Measurements from ENCODE around the gene CAB39. TPM values are rescaled to one million over a fixed set of nuclear protein-coding genes. Genes with fewer than 3 reads are reported as not detected.

Gene CAB39
- total RNA-seq, 1 donor from 2014 or later = 66.6 TPM

DNA sequence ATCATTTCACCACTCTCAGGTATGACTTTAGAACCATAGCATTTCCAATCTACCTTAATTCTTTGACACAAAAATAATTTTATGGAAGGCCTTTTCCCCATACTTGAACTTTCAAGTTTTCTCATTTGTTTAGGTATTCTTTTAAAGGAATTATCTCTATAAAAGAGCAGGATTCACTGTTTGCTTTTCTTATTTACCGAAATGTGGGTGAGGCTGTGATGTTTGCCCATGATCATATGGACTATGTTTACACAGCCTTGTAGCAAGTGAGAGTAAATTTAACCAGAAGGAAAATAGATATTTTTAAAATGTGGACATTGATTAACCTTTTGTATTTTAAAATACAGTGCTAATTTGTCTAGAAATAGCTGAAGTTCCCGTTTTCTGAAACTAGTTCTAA lies 26.3 kb downstream of the CAB39 start:
- Mint-ChIP-seq H3K4me1 (ENCODE audit: low read depth, unreplicated experiment) (peaks cover 29% of the 10 kb centered on the region), H3K36me3 (ENCODE audit: low read depth, unreplicated experiment) (peaks cover 15% of the 10 kb centered on the region), H3K4me3 (ENCODE audit: unreplicated experiment) (no peak overlapping the region), H3K27me3 (ENCODE audit: low read depth, unreplicated experiment) (no peaks in the 10 kb centered on the region), H3K27ac (ENCODE audit: unreplicated experiment) (no peak overlapping the region), H3K9me3 (ENCODE audit: unreplicated experiment) (no peaks in the 10 kb centered on the region)
- peaks cover 98% of the 10 kb centered on the region for H3K79me2 ChIP-seq (ENCODE audit: insufficient read depth, low read length)
- TF ChIP-seq EZH2 (IDR thresholded peaks at IDR 0.05; ENCODE audit: insufficient read depth, low read length) = no peak
- TF ChIP-seq, protein P1, sequence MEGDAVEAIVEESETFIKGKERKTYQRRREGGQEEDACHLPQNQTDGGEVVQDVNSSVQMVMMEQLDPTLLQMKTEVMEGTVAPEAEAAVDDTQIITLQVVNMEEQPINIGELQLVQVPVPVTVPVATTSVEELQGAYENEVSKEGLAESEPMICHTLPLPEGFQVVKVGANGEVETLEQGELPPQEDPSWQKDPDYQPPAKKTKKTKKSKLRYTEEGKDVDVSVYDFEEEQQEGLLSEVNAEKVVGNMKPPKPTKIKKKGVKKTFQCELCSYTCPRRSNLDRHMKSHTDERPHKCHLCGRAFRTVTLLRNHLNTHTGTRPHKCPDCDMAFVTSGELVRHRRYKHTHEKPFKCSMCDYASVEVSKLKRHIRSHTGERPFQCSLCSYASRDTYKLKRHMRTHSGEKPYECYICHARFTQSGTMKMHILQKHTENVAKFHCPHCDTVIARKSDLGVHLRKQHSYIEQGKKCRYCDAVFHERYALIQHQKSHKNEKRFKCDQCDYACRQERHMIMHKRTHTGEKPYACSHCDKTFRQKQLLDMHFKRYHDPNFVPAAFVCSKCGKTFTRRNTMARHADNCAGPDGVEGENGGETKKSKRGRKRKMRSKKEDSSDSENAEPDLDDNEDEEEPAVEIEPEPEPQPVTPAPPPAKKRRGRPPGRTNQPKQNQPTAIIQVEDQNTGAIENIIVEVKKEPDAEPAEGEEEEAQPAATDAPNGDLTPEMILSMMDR (IDR thresholded peaks at IDR 0.05; ENCODE audit: insufficient read depth, low read depth, low read length) = no peak
- no peak overlapping the region for H3K9ac ChIP-seq (ENCODE audit: low read length)
- H3K36me3 ChIP-seq (ENCODE audit: insufficient read depth, low read length) = peaks cover 8% of the 10 kb centered on the region
- H3K9me3 ChIP-seq (ENCODE audit: insufficient read depth, low read depth, low read length) = no peaks in the 10 kb centered on the region
- H3K4me3 ChIP-seq (ENCODE audit: insufficient read depth, low read depth, low read length) = no peak overlapping the region
- no peak overlapping the region for H3K4me2 ChIP-seq (ENCODE audit: low read length)
- no peak overlapping the region for H3K27ac ChIP-seq (ENCODE audit: low read depth, low read length)
- no peak for DNase-seq (ENCODE audit: low read depth)
- peaks cover 81% of the 10 kb centered on the region for H4K20me1 ChIP-seq (ENCODE audit: insufficient read depth, low read length)
- no peaks in the 10 kb centered on the region for H3K27me3 ChIP-seq (ENCODE audit: insufficient read depth, low read length)
- H3K4me1 ChIP-seq (ENCODE audit: insufficient read depth, low read length) = peaks cover 7% of the 10 kb centered on the region
- no peak overlapping the region for H2AFZ ChIP-seq (ENCODE audit: low read depth, low read length)
- FAIRE-seq = no peak

DNA sequence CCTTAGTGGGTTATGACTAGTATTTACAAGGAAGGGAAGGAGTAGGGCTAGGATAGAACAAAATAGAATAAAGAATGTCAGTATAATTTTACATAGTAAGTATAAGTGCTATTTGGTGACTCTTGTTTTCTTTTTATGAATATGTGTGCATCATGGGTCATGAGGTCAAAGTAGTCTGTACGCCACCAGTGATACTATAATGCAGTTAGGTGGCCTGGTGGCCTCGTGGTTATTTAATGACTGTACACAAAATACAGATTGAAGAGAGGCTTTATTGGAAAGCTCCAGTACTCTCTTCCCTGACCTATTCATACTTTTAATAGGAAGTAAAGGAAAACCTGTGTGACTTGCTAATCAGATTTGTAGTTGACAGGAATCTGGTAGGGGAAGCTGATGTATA lies 27.3 kb downstream of the CAB39 start:
- Histone ChIP-seq H3K9ac (ENCODE audit: low read length) (no peak overlapping the region), H3K27me3 (ENCODE audit: insufficient read depth, low read length) (no peaks in the 10 kb centered on the region), H3K4me2 (ENCODE audit: low read length) (no peak overlapping the region), H3K9me3 (ENCODE audit: insufficient read depth, low read depth, low read length) (no peaks in the 10 kb centered on the region), H3K4me3 (ENCODE audit: insufficient read depth, low read depth, low read length) (no peak overlapping the region), H2AFZ (ENCODE audit: low read depth, low read length) (no peak overlapping the region), H3K36me3 (ENCODE audit: insufficient read depth, low read length) (peaks cover 3% of the 10 kb centered on the region), H3K4me1 (ENCODE audit: insufficient read depth, low read length) (peaks cover 7% of the 10 kb centered on the region), H4K20me1 (ENCODE audit: insufficient read depth, low read length) (peaks cover 80% of the 10 kb centered on the region), H3K79me2 (ENCODE audit: insufficient read depth, low read length) (peaks cover 98% of the 10 kb centered on the region), H3K27ac (ENCODE audit: low read depth, low read length) (no peak overlapping the region)
- no peaks in the 10 kb centered on the region for H3K27me3 Mint-ChIP-seq (ENCODE audit: low read depth, unreplicated experiment)
- DNase-seq (ENCODE audit: low read depth) (no peak), FAIRE-seq (no peak)
- H3K36me3 Mint-ChIP-seq (ENCODE audit: low read depth, unreplicated experiment) = peaks cover 18% of the 10 kb centered on the region
- peaks cover 20% of the 10 kb centered on the region for H3K4me1 Mint-ChIP-seq (ENCODE audit: low read depth, unreplicated experiment)
- no peaks in the 10 kb centered on the region for H3K9me3 Mint-ChIP-seq (ENCODE audit: unreplicated experiment)
- TF ChIP-seq, protein P1 (IDR thresholded peaks at IDR 0.05; ENCODE audit: insufficient read depth, low read depth, low read length) = no peak
- no peak for TF ChIP-seq EZH2 (IDR thresholded peaks at IDR 0.05; ENCODE audit: insufficient read depth, low read length)
- H3K27ac Mint-ChIP-seq (ENCODE audit: unreplicated experiment) = no peak overlapping the region
- H3K4me3 Mint-ChIP-seq (ENCODE audit: unreplicated experiment) = no peak overlapping the region

DNA sequence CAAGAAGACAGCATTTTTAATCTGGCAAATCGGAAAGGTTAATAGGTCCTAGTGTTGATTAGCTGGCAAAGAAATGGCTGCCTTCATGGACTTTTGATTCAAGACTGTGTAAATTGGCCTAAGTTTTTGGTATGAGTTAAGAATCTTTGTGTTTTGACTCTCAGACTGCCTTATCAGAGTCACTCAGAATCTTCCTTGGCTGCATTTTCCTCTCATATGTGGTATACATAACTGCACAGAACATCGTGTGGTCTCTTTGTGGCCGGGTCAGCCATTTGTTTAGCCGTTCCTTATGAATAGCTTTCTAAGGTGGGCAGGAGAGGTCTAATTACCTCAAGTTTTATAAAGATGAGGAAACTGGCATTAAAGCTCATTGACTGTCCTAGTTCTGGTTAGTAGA lies 30.1 kb downstream of the CAB39 start:
- Histone ChIP-seq H2AFZ (ENCODE audit: low read depth, low read length) (no peak overlapping the region), H4K20me1 (ENCODE audit: insufficient read depth, low read length) (peaks cover 76% of the 10 kb centered on the region), H3K4me1 (ENCODE audit: insufficient read depth, low read length) (peaks cover 7% of the 10 kb centered on the region), H3K27me3 (ENCODE audit: insufficient read depth, low read length) (no peaks in the 10 kb centered on the region), H3K79me2 (ENCODE audit: insufficient read depth, low read length) (peaks cover 98% of the 10 kb centered on the region), H3K4me2 (ENCODE audit: low read length) (no peak overlapping the region), H3K27ac (ENCODE audit: low read depth, low read length) (no peak overlapping the region), H3K9me3 (ENCODE audit: insufficient read depth, low read depth, low read length) (no peaks in the 10 kb centered on the region), H3K4me3 (ENCODE audit: insufficient read depth, low read depth, low read length) (no peak overlapping the region), H3K9ac (ENCODE audit: low read length) (no peak overlapping the region), H3K36me3 (ENCODE audit: insufficient read depth, low read length) (peaks cover 6% of the 10 kb centered on the region)
- H3K27me3 Mint-ChIP-seq (ENCODE audit: low read depth, unreplicated experiment) = no peaks in the 10 kb centered on the region
- FAIRE-seq = no peak
- H3K9me3 Mint-ChIP-seq (ENCODE audit: unreplicated experiment) = no peaks in the 10 kb centered on the region
- TF ChIP-seq, protein P1 (IDR thresholded peaks at IDR 0.05; ENCODE audit: insufficient read depth, low read depth, low read length) = no peak
- TF ChIP-seq EZH2 (IDR thresholded peaks at IDR 0.05; ENCODE audit: insufficient read depth, low read length) = no peak
- H3K27ac Mint-ChIP-seq (ENCODE audit: unreplicated experiment) = no peak overlapping the region
- no peak overlapping the region for H3K4me3 Mint-ChIP-seq (ENCODE audit: unreplicated experiment)
- H3K36me3 Mint-ChIP-seq (ENCODE audit: low read depth, unreplicated experiment) = peaks cover 14% of the 10 kb centered on the region
- DNase-seq (ENCODE audit: low read depth) = no peak
- H3K4me1 Mint-ChIP-seq (ENCODE audit: low read depth, unreplicated experiment) = peaks cover 20% of the 10 kb centered on the region
